CD4-positive, alpha-beta T cell (primary cell): ENCODE data around the gene FGGY. TPM values are rescaled to one million over a fixed set of nuclear protein-coding genes. Genes with fewer than 3 reads are reported as not detected.

ENCODE experiments used
- ATAC-seq: fragments of 200-7000 bp; cut with Tn5 transposase; one replicate; pipeline ENCODE4 v1.10.0; 2022; ENCODE audit warnings: mild to moderate bottlenecking; ENCODE audit not compliant: poor library complexity
- CTCF ChIA-PET: fragments of 350-600 bp; sonication (Branson Sonifier 250); formaldehyde crosslinking; loops from one replicate; lab custom pipeline; 2021; ENCODE audit warnings: antibody characterized with exemption, inconsistent platforms; lab: Charles Lee
- POLR2A ChIA-PET: fragments of 350-600 bp; sonication (Branson Sonifier 250); formaldehyde crosslinking; loops from one replicate; lab custom pipeline; 2021; ENCODE audit warnings: antibody characterized with exemption, inconsistent platforms; lab: Charles Lee
- DNase-seq, 14 experiments: peaks; one replicate each; pipeline ENCODE4 v3.0.0-alpha.2; 2013 to 2020; ENCODE audit warnings: mixed read lengths in 2 of 14
- H3K27ac ChIP-seq, 2 donors: one replicate each; pipeline versions ENCODE4 v1.5.1 to v1.7.0; 2013; ENCODE audit warnings: low read length in 2 of 2, low read depth in 1 of 2, mild to moderate bottlenecking in 1 of 2
- H3K27me3 ChIP-seq, 2 experiments: 1 replicate in 1 of 2; 2 replicates in 1 of 2; pipeline versions ENCODE4 v1.6.1 to v1.7.0; 2013; ENCODE audit warnings: low read length in 2 of 2, control low read depth in 1 of 2, mild to moderate bottlenecking in 1 of 2, moderate library complexity in 1 of 2; ENCODE audit not compliant: insufficient read depth in 2 of 2, control insufficient read depth in 1 of 2
- H3K36me3 ChIP-seq: one replicate; pipeline ENCODE4 v1.6.1; 2013; ENCODE audit warnings: low read length, control low read depth; ENCODE audit not compliant: insufficient read depth
- H3K4me1 ChIP-seq: one replicate; pipeline ENCODE4 v1.6.1; 2013; ENCODE audit warnings: low read length, control low read depth; ENCODE audit not compliant: insufficient read depth
- H3K4me3 ChIP-seq: one replicate; pipeline ENCODE4 v1.5.1; 2013; ENCODE audit warnings: mild to moderate bottlenecking, low read length, moderate library complexity
- H3K9me3 ChIP-seq, 2 experiments: 1 replicate in 1 of 2; 2 replicates in 1 of 2; pipeline versions ENCODE4 v1.6.1 to v1.7.0; 2013; ENCODE audit warnings: low read length in 2 of 2, mild to moderate bottlenecking in 2 of 2, control low read depth in 1 of 2, moderate library complexity in 1 of 2; ENCODE audit not compliant: control insufficient read depth in 1 of 2, insufficient read depth in 1 of 2
- H3K27ac Mint-ChIP-seq: one replicate; pipeline ENCODE4 v1.8.0; 2020; ENCODE audit warnings: mixed read lengths
- H3K27me3 Mint-ChIP-seq: one replicate; pipeline ENCODE4 v1.8.0; 2021; ENCODE audit warnings: mixed read lengths
- H3K36me3 Mint-ChIP-seq: one replicate; pipeline ENCODE4 v1.8.0; 2021; ENCODE audit warnings: low read depth, mixed read lengths
- H3K4me1 Mint-ChIP-seq: one replicate; pipeline ENCODE4 v1.8.0; 2021; ENCODE audit warnings: low read depth, mixed read lengths
- H3K4me3 Mint-ChIP-seq: one replicate; pipeline ENCODE4 v1.8.0; 2020; ENCODE audit warnings: mild to moderate bottlenecking, mixed read lengths
- H3K9me3 Mint-ChIP-seq: one replicate; pipeline ENCODE4 v1.8.0; 2020; ENCODE audit warnings: mixed read lengths
- intact Hi-C, 2 experiments: fragments of 100-400 bp; cut with DNase I in 1 of 2; cut with micrococcal nuclease in 1 of 2; formaldehyde crosslinking; loops; one replicate each; pipeline versions ENCODE4 v1.15.1 to v1.9.0; 2023 to 2025; cut with DNase I, micrococcal nuclease
- total RNA-seq, 174 experiments: library from RNA in 2 of 174; stranded (reverse) in 2 of 174; gene quantifications; one replicate each; pipeline ENCODE4 v1.2.3 and lab custom pipeline; 2021 to 2026
- TF ChIP-seq, protein P1 (sequence below): fragments of 200-600 bp; IDR thresholded peaks from one replicate; pipeline ENCODE4 v1.8.0; 2022; ENCODE audit warnings: antibody characterized with exemption, mild to moderate bottlenecking

The FGGY gene
- total RNA-seq, 2 experiments from 2014 or later, result 9.5 to 10.0 TPM

DNA sequence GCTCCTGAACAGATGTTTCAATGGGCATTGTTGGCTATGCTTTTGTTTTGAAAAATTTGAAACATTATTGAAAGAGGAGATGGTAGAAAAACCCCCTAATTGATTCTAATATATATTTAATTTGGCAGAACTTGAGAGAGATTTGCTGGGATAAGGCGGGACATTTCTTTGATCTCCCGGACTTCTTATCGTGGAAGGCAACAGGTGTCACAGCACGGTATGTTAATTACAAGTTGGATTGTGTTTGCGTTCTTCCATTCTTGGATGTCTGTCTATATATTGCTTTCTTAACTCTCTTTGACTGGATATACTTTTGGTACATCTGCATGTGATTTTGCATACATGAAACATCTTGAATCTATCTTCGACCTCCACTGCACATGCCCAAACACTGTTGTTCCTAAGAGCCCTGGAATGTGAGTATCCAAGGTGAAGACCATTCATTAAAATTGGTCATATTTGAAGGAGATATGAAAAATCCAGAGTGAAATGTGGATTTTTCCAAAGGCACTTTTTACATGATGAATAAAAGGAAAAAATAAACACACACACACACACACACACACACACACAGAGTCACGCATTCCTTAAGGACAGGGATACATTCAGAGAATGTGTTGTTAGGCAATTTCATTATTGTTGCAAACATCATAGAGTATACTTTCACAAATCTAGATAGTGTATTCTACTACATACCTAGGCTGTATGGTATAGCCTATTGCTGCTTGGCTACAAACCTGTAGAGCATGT lies 81.9 kb downstream of the FGGY start:
- DNase-seq (no peak), ATAC-seq (no peak)
- no peaks in the 10 kb centered on the region for H3K27me3 Mint-ChIP-seq
- Histone ChIP-seq H3K4me1 (no peaks in the 10 kb centered on the region), H3K36me3 (no peaks in the 10 kb centered on the region), H3K27me3 (no peaks in the 10 kb centered on the region), H3K9me3 (no peaks in the 10 kb centered on the region), H3K27ac (no peak overlapping the region), H3K4me3 (no peak overlapping the region)
- H3K4me1 Mint-ChIP-seq, result no peaks in the 10 kb centered on the region
- intact Hi-C loops, result no loop called here
- no peak overlapping the region for H3K27ac Mint-ChIP-seq
- CTCF ChIA-PET, result no interaction called here
- POLR2A ChIA-PET, result no interaction called here
- H3K4me3 Mint-ChIP-seq, result no peak overlapping the region
- no peaks in the 10 kb centered on the region for H3K9me3 Mint-ChIP-seq
- peaks cover 10% of the 10 kb centered on the region for H3K36me3 Mint-ChIP-seq
- TF ChIP-seq, protein P1, sequence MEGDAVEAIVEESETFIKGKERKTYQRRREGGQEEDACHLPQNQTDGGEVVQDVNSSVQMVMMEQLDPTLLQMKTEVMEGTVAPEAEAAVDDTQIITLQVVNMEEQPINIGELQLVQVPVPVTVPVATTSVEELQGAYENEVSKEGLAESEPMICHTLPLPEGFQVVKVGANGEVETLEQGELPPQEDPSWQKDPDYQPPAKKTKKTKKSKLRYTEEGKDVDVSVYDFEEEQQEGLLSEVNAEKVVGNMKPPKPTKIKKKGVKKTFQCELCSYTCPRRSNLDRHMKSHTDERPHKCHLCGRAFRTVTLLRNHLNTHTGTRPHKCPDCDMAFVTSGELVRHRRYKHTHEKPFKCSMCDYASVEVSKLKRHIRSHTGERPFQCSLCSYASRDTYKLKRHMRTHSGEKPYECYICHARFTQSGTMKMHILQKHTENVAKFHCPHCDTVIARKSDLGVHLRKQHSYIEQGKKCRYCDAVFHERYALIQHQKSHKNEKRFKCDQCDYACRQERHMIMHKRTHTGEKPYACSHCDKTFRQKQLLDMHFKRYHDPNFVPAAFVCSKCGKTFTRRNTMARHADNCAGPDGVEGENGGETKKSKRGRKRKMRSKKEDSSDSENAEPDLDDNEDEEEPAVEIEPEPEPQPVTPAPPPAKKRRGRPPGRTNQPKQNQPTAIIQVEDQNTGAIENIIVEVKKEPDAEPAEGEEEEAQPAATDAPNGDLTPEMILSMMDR, result no peak

DNA sequence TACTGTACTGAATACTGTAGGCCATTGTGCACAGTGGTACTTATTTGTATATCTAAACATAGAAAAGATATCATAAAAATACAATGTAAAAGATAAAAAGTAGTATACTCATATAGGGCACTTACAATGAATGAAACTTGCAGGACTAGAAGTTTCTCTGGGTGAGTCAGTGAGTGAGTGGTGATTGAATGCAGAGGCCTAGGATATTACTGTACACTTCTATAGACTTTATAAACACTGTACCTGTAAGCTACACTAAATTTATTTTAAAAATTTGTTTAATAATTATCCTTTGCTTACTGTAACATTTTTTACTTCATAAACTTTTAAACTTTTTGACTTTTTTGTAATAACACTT lies 82.5 kb downstream of the FGGY start:
- no peaks in the 10 kb centered on the region for H3K4me1 Mint-ChIP-seq
- H3K27me3 ChIP-seq, result no peaks in the 10 kb centered on the region
- H3K27ac Mint-ChIP-seq, result no peak overlapping the region
- ChIA-PET POLR2A (no interaction called here), CTCF (no interaction called here)
- intact Hi-C loops, result no loop called here
- DNase-seq, result no peak
- no peaks in the 10 kb centered on the region for H3K9me3 Mint-ChIP-seq
- H3K4me3 Mint-ChIP-seq, result no peak overlapping the region
- H3K9me3 ChIP-seq, result no peaks in the 10 kb centered on the region
- H3K27me3 Mint-ChIP-seq, result no peaks in the 10 kb centered on the region
- H3K4me3 ChIP-seq, result no peak overlapping the region
- no peak for ATAC-seq
- peaks cover 10% of the 10 kb centered on the region for H3K36me3 Mint-ChIP-seq
- H3K27ac ChIP-seq, result no peak overlapping the region
- H3K36me3 ChIP-seq, result no peaks in the 10 kb centered on the region
- TF ChIP-seq, protein P1, result no peak
- no peaks in the 10 kb centered on the region for H3K4me1 ChIP-seq

DNA sequence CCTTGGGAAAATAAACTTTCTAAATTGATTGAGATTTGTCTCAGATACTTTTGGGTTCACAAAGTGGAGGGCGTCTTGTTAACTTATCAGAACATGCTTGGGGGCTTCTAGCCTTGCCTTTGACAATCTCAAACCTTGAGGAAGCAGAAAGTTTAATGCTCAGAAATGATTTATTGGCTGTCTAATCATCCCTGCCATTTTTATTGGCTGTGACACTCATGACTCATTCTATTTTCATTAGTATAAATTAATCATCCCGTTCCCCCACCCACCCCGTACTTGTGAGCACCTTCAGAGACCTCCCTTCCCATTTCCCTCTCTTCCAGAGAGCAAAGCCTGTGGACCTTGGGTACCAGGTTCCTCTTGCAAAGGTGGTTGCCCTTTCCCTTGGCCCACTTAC lies 87.1 kb downstream of the FGGY start:
- no peaks in the 10 kb centered on the region for H3K27me3 ChIP-seq
- H3K36me3 ChIP-seq, result no peaks in the 10 kb centered on the region
- H3K27ac ChIP-seq, result no peak overlapping the region
- CTCF ChIA-PET, result no interaction called here
- DNase-seq, result no peak
- no peak overlapping the region for H3K4me3 ChIP-seq
- H3K27ac Mint-ChIP-seq, result no peak overlapping the region
- H3K9me3 ChIP-seq, result no peaks in the 10 kb centered on the region
- peaks cover 6% of the 10 kb centered on the region for H3K36me3 Mint-ChIP-seq
- POLR2A ChIA-PET, result no interaction called here
- no peaks in the 10 kb centered on the region for H3K9me3 Mint-ChIP-seq
- TF ChIP-seq, protein P1, result no peak
- no peaks in the 10 kb centered on the region for H3K4me1 ChIP-seq
- H3K4me1 Mint-ChIP-seq, result no peaks in the 10 kb centered on the region
- no peaks in the 10 kb centered on the region for H3K27me3 Mint-ChIP-seq
- H3K4me3 Mint-ChIP-seq, result no peak overlapping the region
- no peak for ATAC-seq
- intact Hi-C loops, result no loop called here
